SK-N-MC (cell line): ENCODE results near the gene TPO.
"Not testable (repeated sequence)": the region's sequence is repeated elsewhere in the genome, so short reads cannot be mapped to it uniquely, and the experiment has no call there.

ENCODE experiments used
- DNase-seq: peaks from one replicate; pipeline ENCODE4 v3.0.0-alpha.2; 2011; ENCODE audit warnings: low read depth, low spot score
- H3K27ac ChIP-seq: fragments of 200-600 bp; sonication (generic); 2 replicates; pipeline ENCODE4 v1.5.1; 2016; ENCODE audit warnings: mixed run types
- H3K36me3 ChIP-seq: fragments of 200-600 bp; sonication (generic); 2 replicates; pipeline ENCODE4 v1.6.1; 2017; ENCODE audit warnings: antibody characterized with exemption, low read length, mixed read lengths; ENCODE audit not compliant: insufficient read depth
- H3K4me3 ChIP-seq: fragments of 200-600 bp; sonication (generic); 2 replicates; pipeline ENCODE4 v1.5.1; 2016
- H3K9ac ChIP-seq: fragments of 200-600 bp; sonication (generic); 2 replicates; pipeline ENCODE4 v1.8.0; 2017; ENCODE audit warnings: mixed run types, mixed read lengths; ENCODE audit not compliant: insufficient read length
- H3K9me3 ChIP-seq: fragments of 200-600 bp; sonication (generic); 2 replicates; pipeline ENCODE4 v1.6.1; 2017; ENCODE audit warnings: low read depth, mild to moderate bottlenecking, antibody characterized with exemption, low read length, moderate library complexity, mixed read lengths
- EZH2 ChIP-seq: fragments of 200-600 bp; sonication (generic); IDR thresholded peaks from one replicate; pipeline ENCODE4 v1.6.1; 2017; ENCODE audit warnings: antibody characterized with exemption
- FOXP2 ChIP-seq: optimal IDR thresholded peaks from 2 replicates; pipeline ENCODE3; 2011; ENCODE audit warnings: mild to moderate bottlenecking, moderate library complexity; ENCODE audit not compliant: insufficient read depth; ENCODE audit errors: extremely low read length, control extremely low read depth
- POLR2AphosphoS5 ChIP-seq: IDR thresholded peaks from 2 replicates; pipeline ENCODE4 v1.6.1; 2012; ENCODE audit warnings: mild to moderate bottlenecking, low read depth, low read length, borderline replicate concordance

Gene TPO

DNA sequence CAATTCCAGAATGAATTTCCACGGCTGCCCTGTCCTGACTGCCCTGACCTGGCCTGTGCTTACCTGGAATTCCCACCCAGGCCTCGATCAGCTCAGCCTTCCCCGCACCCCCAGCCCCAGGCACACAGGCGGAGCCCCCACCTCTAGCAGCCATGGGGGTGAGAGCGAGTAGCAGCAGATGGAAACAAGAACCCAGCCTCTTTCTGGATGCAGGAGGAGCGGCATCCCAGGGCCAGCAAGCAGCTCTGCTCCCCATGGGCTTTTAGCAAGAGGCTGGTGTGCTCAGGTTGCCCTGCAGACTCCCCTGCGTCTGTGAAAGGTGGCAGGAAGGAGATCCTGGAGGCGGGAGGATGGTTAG is 101.8 kb downstream of the TPO start:
- TF ChIP-seq FOXP2 = no peak
- TF ChIP-seq EZH2 = no peak
- TF ChIP-seq POLR2AphosphoS5 = no peak
- no peaks in the 10 kb centered on the region for H3K36me3 ChIP-seq
- no peaks in the 10 kb centered on the region for H3K9me3 ChIP-seq
- no peak overlapping the region for H3K4me3 ChIP-seq
- no peak overlapping the region for H3K9ac ChIP-seq
- no peak overlapping the region for H3K27ac ChIP-seq
- DNase-seq = no peak

DNA sequence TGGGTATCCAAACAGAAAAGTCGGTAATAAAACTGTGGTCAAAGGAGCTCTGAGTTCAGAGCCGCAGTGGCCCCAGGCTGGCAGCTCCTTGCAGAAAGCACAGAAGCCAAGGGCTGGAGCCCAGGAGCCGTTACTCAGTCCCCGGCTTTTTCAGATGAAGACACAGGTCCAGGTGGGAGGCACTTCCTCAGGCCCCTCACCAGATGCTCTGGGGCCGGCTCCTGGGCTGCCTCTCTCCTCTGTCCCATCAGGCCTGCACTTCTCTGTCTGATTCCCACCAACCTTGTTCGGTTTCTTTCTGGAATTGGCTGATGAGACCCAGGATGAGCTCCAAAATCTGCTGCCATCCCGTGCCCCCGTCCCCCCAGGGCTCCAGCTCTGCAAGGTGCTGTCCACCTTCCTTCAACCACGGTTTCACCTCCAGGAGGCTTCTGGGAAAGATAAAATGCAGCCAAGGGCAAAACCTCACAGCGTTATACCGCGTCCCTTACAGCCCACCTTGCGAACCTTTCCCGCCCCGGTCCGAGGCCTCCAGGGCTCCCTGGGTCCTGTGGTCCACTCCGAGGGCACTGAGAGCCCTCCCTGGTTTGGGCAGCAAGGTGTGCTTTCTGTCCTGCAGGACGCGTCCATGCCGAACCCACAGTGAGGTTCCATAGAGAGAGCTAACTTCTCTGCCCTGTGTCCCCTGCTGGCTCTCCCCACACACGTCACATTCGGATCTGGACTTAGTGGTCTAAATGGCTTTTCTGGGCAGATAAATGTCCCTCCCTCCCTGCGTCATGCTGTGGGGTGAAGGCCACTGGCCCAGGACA is 102.9 kb downstream of the TPO start:
- H3K36me3 ChIP-seq = no peaks in the 10 kb centered on the region

DNA sequence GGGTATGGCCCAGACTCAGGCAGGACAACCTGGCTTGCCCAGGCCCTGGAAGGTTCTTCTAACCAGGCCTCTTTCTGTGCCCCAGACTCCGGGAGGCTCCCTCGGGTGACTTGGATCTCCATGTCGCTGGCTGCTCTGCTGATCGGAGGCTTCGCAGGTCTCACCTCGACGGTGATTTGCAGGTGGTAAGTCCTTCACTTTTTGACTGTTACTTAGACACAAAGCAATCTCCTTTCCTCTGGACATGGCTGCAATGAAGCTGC is 103.5 kb downstream of the TPO start:
- Histone ChIP-seq H3K4me3 (no peak overlapping the region), H3K9me3 (no peaks in the 10 kb centered on the region), H3K27ac (no peak overlapping the region), H3K36me3 (no peaks in the 10 kb centered on the region), H3K9ac (no peak overlapping the region)
- TF ChIP-seq FOXP2 (no peak), POLR2AphosphoS5 (no peak), EZH2 (no peak)
- DNase-seq = no peak

More for the DNA sequence above, 102.9 kb downstream of the TPO start:
- H3K27ac ChIP-seq = no peak overlapping the region
- H3K9me3 ChIP-seq = no peaks in the 10 kb centered on the region
- DNase-seq = no peak
- H3K9ac ChIP-seq = no peak overlapping the region
- no peak for TF ChIP-seq FOXP2
- no peak for TF ChIP-seq POLR2AphosphoS5
- TF ChIP-seq EZH2 = no peak
- H3K4me3 ChIP-seq = no peak overlapping the region

DNA sequence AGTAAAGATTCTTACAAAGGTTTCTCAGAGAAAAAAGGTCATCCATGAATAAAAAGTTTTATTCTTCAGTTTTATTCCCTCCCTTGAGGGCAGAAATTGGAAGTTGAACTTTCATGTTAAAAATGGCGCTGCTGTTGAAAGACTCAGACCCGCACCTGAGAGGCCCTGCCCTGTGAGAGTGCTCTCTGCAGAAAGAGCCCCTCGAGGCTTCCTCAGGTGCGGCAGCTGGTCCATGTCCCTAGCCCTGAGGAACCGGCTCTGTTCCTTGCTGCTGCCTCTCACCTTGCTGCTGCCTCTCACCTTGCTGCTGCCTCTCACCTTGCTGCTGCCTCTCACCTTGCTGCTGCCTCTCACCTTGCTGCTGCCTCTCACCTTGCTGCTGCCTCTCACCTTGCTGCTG is 104.0 kb downstream of the TPO start:
- H3K9me3 ChIP-seq, H3K9ac ChIP-seq, H3K27ac ChIP-seq, H3K36me3 ChIP-seq, DNase-seq, H3K4me3 ChIP-seq: not testable (repeated sequence)

DNA sequence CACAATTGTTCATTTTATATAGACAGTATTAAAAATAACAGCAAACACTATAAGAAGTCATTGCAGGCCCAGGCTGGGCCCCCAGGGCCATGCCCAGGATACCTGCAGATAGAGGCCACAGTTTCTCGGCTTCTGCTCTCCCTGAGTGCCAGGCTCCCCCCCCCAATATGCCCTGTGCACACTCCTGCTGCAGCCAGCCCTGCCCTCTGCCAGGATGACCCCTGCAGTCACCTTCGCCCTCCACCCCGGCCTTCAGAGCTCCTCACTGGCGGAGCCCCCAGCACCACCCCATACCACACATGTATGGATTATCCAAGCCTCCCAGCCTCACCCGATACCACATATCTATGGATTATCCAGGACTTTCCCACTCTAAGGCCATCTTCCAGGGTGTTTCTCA is 104.5 kb downstream of the TPO start:
- no peak overlapping the region for H3K4me3 ChIP-seq
- TF ChIP-seq EZH2 (no peak), FOXP2 (no peak), POLR2AphosphoS5 (no peak)

DNA sequence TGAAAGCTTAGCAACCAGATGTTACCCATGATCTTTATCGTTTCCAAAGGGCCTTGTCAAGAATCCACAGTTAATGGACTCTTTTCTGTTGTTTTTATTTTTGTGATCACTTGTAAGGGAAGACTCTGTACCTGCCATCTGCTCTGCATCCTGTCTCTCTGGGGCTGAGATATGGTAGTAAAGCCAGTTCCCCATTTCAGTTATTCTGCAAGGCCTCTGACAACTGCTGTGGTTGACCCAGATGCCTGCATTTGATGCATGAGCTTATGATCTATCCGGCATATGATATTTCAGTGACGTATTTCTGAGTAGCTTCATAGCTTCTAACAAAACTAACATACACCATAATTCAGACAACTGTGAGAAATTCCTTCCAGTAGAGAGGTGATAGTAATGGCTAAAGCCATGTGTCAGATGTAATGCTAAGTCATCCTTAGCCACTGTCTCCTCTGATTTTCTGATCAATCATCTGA is 105.1 kb downstream of the TPO start:
- TF ChIP-seq FOXP2 = no peak
- no peak for TF ChIP-seq POLR2AphosphoS5
- no peak for TF ChIP-seq EZH2
- no peak for DNase-seq

More for the DNA sequence above, 104.5 kb downstream of the TPO start:
- H3K9ac ChIP-seq = no peak overlapping the region
- H3K27ac ChIP-seq = no peak overlapping the region
- no peaks in the 10 kb centered on the region for H3K9me3 ChIP-seq
- no peaks in the 10 kb centered on the region for H3K36me3 ChIP-seq
- no peak for DNase-seq

DNA sequence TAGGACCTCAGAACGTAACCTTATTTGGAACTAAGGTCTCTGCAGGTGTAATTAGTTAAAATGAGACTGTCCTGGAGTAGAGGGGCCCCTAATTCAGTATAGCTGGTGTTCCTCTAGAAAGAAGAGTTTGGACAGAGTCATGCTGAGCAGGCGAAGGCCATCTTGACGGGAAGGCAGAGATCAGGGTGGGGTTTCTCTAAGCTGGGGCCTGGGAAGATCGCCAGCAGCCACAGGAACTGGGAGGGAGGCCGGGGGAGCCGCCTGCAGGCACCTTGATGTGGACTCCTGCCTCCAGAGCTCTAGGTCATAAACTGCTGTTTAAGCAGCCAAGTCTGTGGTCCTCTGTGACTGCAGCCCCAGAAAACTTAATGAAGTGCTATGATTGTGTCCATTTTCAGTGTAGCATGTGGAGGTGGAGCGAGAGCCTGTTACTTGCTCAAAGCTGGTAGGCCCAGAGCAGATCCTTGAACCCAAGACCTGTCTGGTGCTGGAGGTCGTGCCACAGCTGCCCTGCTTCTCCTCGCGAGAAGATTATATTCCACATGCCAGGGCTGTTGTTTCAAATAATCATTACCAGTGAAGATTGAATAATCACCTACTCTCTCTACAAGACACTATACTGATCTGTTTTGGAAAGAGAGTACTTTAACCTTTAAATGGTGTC is 105.7 kb downstream of the TPO start:
- H3K9ac ChIP-seq = no peak overlapping the region
- DNase-seq = no peak
- H3K4me3 ChIP-seq = no peak overlapping the region
- no peak for TF ChIP-seq POLR2AphosphoS5
- no peak for TF ChIP-seq FOXP2
- TF ChIP-seq EZH2 = no peak
- no peak overlapping the region for H3K27ac ChIP-seq
- H3K9me3 ChIP-seq = no peaks in the 10 kb centered on the region
- H3K36me3 ChIP-seq = no peaks in the 10 kb centered on the region

More for the DNA sequence above, 105.1 kb downstream of the TPO start:
- Histone ChIP-seq H3K9me3 (no peaks in the 10 kb centered on the region), H3K27ac (no peak overlapping the region), H3K9ac (no peak overlapping the region), H3K36me3 (no peaks in the 10 kb centered on the region), H3K4me3 (no peak overlapping the region)

DNA sequence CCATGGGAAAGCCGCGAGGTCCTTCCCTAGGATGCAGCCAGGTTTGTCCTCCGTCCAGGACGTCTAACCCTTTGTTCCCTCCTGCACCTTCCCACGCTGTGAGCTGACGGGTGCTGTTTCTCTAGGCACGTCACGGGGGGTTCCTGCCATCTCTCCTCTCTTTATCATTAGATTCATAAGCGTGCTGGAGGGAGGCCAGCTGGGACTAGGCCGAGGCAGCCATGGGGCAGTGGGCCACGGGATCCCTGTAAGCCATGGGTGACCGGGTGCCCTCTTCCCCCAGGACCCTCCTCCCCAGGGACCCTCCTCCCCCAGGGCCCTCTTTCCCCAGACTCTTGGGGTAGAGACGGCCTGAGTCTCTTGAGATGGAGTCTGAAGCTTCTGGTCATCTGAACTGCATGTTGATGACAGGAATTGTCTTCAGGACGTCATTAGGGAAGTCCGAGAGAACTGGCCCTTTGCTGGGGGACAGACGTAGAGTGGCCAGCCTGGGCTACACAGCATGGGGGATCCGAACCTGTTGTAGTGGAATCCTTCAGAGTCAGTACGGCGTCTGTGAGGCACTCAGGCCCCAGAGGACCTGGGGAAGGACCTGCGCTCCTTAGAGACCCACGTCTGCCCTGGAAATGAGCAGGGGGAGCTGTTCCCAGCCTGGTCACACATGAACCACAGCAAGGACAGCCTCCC is 108.1 kb downstream of the TPO start:
- DNase-seq = no peak
- Histone ChIP-seq H3K9ac (no peak overlapping the region), H3K36me3 (no peaks in the 10 kb centered on the region), H3K4me3 (no peak overlapping the region), H3K27ac (no peak overlapping the region), H3K9me3 (no peaks in the 10 kb centered on the region)
- TF ChIP-seq FOXP2 (no peak), POLR2AphosphoS5 (no peak), EZH2 (no peak)
